ENCODE data around the gene COMP. TPM values are rescaled to one million over a fixed set of nuclear protein-coding genes. Genes with fewer than 3 reads are reported as not detected.

Gene COMP
- total RNA-seq, 1 experiment from 2014 or later: 0.69 TPM

- Histone ChIP-seq H3K36me3 (ENCODE audit: control insufficient read depth, insufficient read depth, low read length) (no peaks in the 10 kb centered on the region), H3K4me3 (ENCODE audit: low read depth in 2 of 2, low read length in 2 of 2) (no peak overlapping the region), H3K9me3 (ENCODE audit: control insufficient read depth, insufficient read depth, low read depth, low read length) (no peaks in the 10 kb centered on the region), H3K4me1 (ENCODE audit: control insufficient read depth, insufficient read depth, low read length) (no peaks in the 10 kb centered on the region), H3K27me3 (ENCODE audit: control insufficient read depth, insufficient read depth, low read length) (no peaks in the 10 kb centered on the region), H3K27ac (ENCODE audit: low read length) (no peak overlapping the region)
- ChIA-PET POLR2A (no interaction called here), CTCF (no interaction called here)
- in situ Hi-C loops (cut with HindIII; ENCODE audit: low pct_unique_long_range_greater_than_20kb, low sequenced_read_pairs) (no loop called here), intact Hi-C loops (cut with micrococcal nuclease; ENCODE audit: unreplicated experiment) (no loop called here)
- no peak for ATAC-seq
- TF ChIP-seq SIN3A (IDR thresholded peaks at IDR 0.05; ENCODE audit: borderline replicate concordance, insufficient read depth, low read depth, low read length): no peak
- TF ChIP-seq POLR2AphosphoS5 (IDR thresholded peaks at IDR 0.05; ENCODE audit: low read depth, low read length): no peak
- TF ChIP-seq, protein P1, sequence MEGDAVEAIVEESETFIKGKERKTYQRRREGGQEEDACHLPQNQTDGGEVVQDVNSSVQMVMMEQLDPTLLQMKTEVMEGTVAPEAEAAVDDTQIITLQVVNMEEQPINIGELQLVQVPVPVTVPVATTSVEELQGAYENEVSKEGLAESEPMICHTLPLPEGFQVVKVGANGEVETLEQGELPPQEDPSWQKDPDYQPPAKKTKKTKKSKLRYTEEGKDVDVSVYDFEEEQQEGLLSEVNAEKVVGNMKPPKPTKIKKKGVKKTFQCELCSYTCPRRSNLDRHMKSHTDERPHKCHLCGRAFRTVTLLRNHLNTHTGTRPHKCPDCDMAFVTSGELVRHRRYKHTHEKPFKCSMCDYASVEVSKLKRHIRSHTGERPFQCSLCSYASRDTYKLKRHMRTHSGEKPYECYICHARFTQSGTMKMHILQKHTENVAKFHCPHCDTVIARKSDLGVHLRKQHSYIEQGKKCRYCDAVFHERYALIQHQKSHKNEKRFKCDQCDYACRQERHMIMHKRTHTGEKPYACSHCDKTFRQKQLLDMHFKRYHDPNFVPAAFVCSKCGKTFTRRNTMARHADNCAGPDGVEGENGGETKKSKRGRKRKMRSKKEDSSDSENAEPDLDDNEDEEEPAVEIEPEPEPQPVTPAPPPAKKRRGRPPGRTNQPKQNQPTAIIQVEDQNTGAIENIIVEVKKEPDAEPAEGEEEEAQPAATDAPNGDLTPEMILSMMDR (IDR thresholded peaks at IDR 0.05): no peak
- no peak for TF ChIP-seq TCF7L2 (IDR thresholded peaks at IDR 0.05; ENCODE audit: low read depth, low read length)
- TF ChIP-seq, protein P2, sequence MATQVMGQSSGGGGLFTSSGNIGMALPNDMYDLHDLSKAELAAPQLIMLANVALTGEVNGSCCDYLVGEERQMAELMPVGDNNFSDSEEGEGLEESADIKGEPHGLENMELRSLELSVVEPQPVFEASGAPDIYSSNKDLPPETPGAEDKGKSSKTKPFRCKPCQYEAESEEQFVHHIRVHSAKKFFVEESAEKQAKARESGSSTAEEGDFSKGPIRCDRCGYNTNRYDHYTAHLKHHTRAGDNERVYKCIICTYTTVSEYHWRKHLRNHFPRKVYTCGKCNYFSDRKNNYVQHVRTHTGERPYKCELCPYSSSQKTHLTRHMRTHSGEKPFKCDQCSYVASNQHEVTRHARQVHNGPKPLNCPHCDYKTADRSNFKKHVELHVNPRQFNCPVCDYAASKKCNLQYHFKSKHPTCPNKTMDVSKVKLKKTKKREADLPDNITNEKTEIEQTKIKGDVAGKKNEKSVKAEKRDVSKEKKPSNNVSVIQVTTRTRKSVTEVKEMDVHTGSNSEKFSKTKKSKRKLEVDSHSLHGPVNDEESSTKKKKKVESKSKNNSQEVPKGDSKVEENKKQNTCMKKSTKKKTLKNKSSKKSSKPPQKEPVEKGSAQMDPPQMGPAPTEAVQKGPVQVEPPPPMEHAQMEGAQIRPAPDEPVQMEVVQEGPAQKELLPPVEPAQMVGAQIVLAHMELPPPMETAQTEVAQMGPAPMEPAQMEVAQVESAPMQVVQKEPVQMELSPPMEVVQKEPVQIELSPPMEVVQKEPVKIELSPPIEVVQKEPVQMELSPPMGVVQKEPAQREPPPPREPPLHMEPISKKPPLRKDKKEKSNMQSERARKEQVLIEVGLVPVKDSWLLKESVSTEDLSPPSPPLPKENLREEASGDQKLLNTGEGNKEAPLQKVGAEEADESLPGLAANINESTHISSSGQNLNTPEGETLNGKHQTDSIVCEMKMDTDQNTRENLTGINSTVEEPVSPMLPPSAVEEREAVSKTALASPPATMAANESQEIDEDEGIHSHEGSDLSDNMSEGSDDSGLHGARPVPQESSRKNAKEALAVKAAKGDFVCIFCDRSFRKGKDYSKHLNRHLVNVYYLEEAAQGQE (IDR thresholded peaks at IDR 0.05; ENCODE audit: insufficient read depth in 1 of 2, low read depth in 2 of 2, low read length in 1 of 2): no peak
- no TSS peak for BruUV-seq (replicated peaks)
- DNase-seq (ENCODE audit: low read depth, low spot score): no peak
Observed at GRCh38 chr19:18751571-18751970, 39.5 kb downstream of the COMP start.

DNA sequence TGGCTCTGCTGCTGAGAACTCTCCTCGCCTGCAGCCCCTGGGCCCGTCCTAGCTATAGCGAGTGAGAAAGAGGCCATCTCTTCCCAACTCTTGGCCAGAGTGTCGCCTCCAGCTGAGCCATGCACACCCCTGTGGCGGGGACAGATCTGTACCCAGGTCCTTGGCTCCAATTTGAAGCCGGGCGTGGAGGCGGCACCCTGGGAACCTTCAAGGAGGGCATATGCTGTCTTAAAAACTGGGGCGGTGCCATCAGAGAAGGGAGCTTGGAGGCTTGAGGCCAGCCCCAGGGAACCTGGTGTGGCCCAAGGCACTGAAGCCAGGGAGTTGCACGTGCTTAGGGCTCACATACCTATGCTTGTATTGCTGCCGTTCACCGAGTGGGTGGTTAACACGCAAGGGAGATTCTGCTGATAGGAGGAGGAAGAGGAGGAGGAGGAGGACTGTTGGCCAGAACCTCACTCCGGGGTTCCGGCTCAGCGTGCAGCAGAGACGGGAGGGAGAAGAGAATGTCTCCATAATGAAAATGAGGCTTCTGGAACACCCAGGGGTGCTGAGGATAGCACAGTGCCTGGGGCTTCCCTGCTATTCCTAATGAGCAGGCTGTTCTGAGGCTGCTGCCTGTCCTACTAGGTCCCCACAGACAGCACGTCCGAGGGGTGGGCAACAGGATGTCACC lies 40.7 kb downstream of the COMP start:
- TF ChIP-seq, protein P2 (IDR thresholded peaks at IDR 0.05; ENCODE audit: insufficient read depth in 1 of 2, low read depth in 2 of 2, low read length in 1 of 2): no peak
- no peak for TF ChIP-seq TCF7L2 (IDR thresholded peaks at IDR 0.05; ENCODE audit: low read depth, low read length)
- TF ChIP-seq, protein P1 (IDR thresholded peaks at IDR 0.05): no peak

More for the DNA sequence above, 40.7 kb downstream of the COMP start:
- intact Hi-C loops (cut with micrococcal nuclease; ENCODE audit: unreplicated experiment): no loop called here
- CTCF ChIA-PET: interaction anchor here (0.7 kb wide), 1 partner anchor 79 kb away, joined by 4 read pairs; no protein-coding TSS in a partner anchor
- no peaks in the 10 kb centered on the region for H3K27me3 ChIP-seq (ENCODE audit: control insufficient read depth, insufficient read depth, low read length)
- H3K4me3 ChIP-seq (ENCODE audit: low read depth in 2 of 2, low read length in 2 of 2): no peak overlapping the region
- no peaks in the 10 kb centered on the region for H3K9me3 ChIP-seq (ENCODE audit: control insufficient read depth, insufficient read depth, low read depth, low read length)
- DNase-seq (ENCODE audit: low read depth, low spot score) (no peak), ATAC-seq (no peak; the same call in 1 of the 2 replicates)
- no peaks in the 10 kb centered on the region for H3K4me1 ChIP-seq (ENCODE audit: control insufficient read depth, insufficient read depth, low read length)
- in situ Hi-C loops (cut with HindIII; ENCODE audit: low pct_unique_long_range_greater_than_20kb, low sequenced_read_pairs): no loop called here
- H3K27ac ChIP-seq (ENCODE audit: low read length): no peak overlapping the region
- POLR2A ChIA-PET: no interaction called here
- no TSS peak for BruUV-seq (replicated peaks)
- H3K36me3 ChIP-seq (ENCODE audit: control insufficient read depth, insufficient read depth, low read length): no peaks in the 10 kb centered on the region
